22Rv1 (cell line): Measurements from ENCODE around the gene SSH2.

Experiments
- ZFX ChIP-seq: fragments of 450-650 bp; IDR thresholded peaks from 2 replicates; pipeline ENCODE4 v1.6.1; 2017; ENCODE audit warnings: antibody characterized with exemption, borderline replicate concordance
- TF ChIP-seq, protein P1 (sequence below): fragments of 450-650 bp; IDR thresholded peaks from 2 replicates; pipeline ENCODE4 v1.5.1; 2017; ENCODE audit warnings: mild to moderate bottlenecking

DNA sequence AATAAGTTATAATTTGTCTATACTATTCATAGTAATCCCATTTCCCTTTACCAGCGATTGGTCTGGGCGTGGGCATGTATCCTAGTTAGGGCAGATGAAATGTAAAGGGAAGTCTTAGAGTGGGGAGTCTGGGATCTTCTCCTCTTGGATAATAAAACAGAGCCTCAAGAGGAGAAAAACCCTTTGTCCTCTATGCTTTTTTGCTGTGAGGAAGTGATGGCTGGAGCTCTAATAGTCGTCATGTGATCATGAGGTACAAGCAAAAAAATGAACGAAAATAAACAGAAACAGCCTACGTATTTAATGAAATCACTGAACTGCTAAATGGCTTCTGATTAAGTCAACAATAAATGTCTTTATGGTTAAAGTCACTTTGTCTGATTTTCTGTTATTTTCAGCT lies 38.2 kb upstream of the SSH2 start:
- TF ChIP-seq, protein P1, sequence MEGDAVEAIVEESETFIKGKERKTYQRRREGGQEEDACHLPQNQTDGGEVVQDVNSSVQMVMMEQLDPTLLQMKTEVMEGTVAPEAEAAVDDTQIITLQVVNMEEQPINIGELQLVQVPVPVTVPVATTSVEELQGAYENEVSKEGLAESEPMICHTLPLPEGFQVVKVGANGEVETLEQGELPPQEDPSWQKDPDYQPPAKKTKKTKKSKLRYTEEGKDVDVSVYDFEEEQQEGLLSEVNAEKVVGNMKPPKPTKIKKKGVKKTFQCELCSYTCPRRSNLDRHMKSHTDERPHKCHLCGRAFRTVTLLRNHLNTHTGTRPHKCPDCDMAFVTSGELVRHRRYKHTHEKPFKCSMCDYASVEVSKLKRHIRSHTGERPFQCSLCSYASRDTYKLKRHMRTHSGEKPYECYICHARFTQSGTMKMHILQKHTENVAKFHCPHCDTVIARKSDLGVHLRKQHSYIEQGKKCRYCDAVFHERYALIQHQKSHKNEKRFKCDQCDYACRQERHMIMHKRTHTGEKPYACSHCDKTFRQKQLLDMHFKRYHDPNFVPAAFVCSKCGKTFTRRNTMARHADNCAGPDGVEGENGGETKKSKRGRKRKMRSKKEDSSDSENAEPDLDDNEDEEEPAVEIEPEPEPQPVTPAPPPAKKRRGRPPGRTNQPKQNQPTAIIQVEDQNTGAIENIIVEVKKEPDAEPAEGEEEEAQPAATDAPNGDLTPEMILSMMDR = no peak
- no peak for TF ChIP-seq ZFX
